Type B pancreatic cell (in vitro differentiated cells): ENCODE measurements around the gene PDF. TPM values are rescaled to one million over a fixed set of nuclear protein-coding genes. Genes with fewer than 3 reads are reported as not detected.

Source experiments
- DNase-seq: peaks from one replicate; pipeline ENCODE4 v3.0.0; 2021; ENCODE audit warnings: mixed read lengths; ENCODE audit not compliant: unreplicated experiment; ENCODE audit errors: extremely low spot score
- H3K27ac Mint-ChIP-seq: 2 replicates; pipeline ENCODE4 v1.8.0; 2021; ENCODE audit warnings: mild to moderate bottlenecking, mixed read lengths
- H3K27me3 Mint-ChIP-seq: 2 replicates; pipeline ENCODE4 v1.8.0; 2021; ENCODE audit warnings: mixed read lengths
- H3K36me3 Mint-ChIP-seq: 2 replicates; pipeline ENCODE4 v1.8.0; 2021; ENCODE audit warnings: mixed read lengths
- H3K4me1 Mint-ChIP-seq: one replicate; pipeline ENCODE4 v1.8.0; 2021; ENCODE audit warnings: mixed read lengths; ENCODE audit not compliant: unreplicated experiment
- H3K4me3 Mint-ChIP-seq: 2 replicates; pipeline ENCODE4 v1.8.0; 2021; ENCODE audit warnings: mild to moderate bottlenecking, mixed read lengths
- H3K9me3 Mint-ChIP-seq: 2 replicates; pipeline ENCODE4 v1.8.0; 2021; ENCODE audit warnings: mixed read lengths
- CTCF ChIP-seq: fragments of 200-600 bp; sonication (generic); conservative IDR thresholded peaks from 2 replicates; pipeline ENCODE4 v1.5.0; 2021; ENCODE audit warnings: antibody characterized with exemption, mild to moderate bottlenecking
- total RNA-seq: library from RNA; stranded (reverse); gene quantifications from 2 replicates; pipeline ENCODE4 v1.2.1, GENCODE V29; 2021; ENCODE audit warnings: low replicate concordance

The PDF gene
- total RNA-seq, 1 donor from 2014 or later, result 14.6 TPM

- no peak for TF ChIP-seq CTCF
- Mint-ChIP-seq H3K9me3 (no peaks in the 10 kb centered on the region), H3K4me3 (peak overlapping the region; percentile 45), H3K36me3 (peaks cover 8% of the 10 kb centered on the region), H3K27me3 (no peaks in the 10 kb centered on the region), H3K4me1 (peaks cover 20% of the 10 kb centered on the region), H3K27ac (peak overlapping the region; percentile 74)
- DNase-seq, result peak; percentile 15
Measured at GRCh38 chr16:69326172-69326873, 4.1 kb downstream of the PDF start.

DNA sequence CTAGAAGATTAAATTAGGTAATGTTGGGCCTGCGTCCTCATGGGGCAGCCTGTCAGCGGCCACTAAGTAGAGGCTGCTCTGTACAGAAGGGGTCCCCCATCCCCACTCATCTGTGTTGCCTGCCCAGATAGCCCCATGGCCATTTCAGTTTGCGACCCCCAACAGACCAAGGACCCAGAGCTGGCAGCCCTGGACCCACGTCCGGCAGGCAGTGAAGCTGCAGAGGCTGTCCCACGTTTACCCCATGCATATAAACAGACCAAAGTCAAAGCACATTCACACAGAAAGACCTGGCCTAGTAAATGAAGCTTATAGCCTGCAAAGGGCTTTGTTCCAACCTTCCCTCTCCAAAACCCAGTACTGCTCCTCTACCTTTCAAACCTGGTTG, 4.6 kb downstream of the PDF start:
- peaks cover 11% of the 10 kb centered on the region for H3K36me3 Mint-ChIP-seq
- peak; percentile 36 for DNase-seq
- no peaks in the 10 kb centered on the region for H3K9me3 Mint-ChIP-seq
- no peaks in the 10 kb centered on the region for H3K27me3 Mint-ChIP-seq
- peaks cover 20% of the 10 kb centered on the region for H3K4me1 Mint-ChIP-seq
- peak overlapping the region; percentile 28 for H3K4me3 Mint-ChIP-seq
- peak overlapping the region; percentile 74 for H3K27ac Mint-ChIP-seq
- no peak for TF ChIP-seq CTCF

- Mint-ChIP-seq H3K9me3 (no peaks in the 10 kb centered on the region), H3K27ac (peak overlapping the region; percentile 58), H3K27me3 (no peaks in the 10 kb centered on the region), H3K4me3 (no peak overlapping the region), H3K4me1 (peaks cover 20% of the 10 kb centered on the region), H3K36me3 (peaks cover 12% of the 10 kb centered on the region)
- DNase-seq, result no peak
- TF ChIP-seq CTCF, result no peak
Measured at GRCh38 chr16:69324585-69325253, 5.7 kb downstream of the PDF start.

- Mint-ChIP-seq H3K27ac (peak overlapping the region; percentile 31), H3K9me3 (no peaks in the 10 kb centered on the region), H3K4me1 (peaks cover 15% of the 10 kb centered on the region), H3K4me3 (no peak overlapping the region), H3K27me3 (no peaks in the 10 kb centered on the region), H3K36me3 (peaks cover 16% of the 10 kb centered on the region)
- no peak for TF ChIP-seq CTCF
- DNase-seq, result no peak
Measured at GRCh38 chr16:69324013-69324531, 6.3 kb downstream of the PDF start.

DNA sequence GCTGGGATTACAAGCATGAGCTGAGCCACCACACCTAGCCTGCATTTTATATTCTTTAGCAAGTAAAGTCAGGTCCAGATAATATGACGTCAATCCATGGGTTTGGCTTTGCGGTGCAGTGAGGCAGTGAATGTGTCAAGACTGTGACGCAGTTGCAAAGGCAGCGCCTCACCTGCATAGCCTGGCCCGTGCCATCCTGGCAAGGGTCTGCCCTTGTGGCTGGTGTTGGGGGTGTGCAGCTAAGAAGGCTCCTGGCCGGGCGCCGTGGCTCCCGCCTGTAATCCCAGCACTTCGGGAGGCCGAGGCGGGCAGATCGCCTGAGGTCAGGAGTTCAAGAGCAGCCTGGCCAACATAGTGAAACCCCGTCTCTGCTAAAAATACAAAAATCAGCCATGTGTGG, 7.0 kb downstream of the PDF start:
- Mint-ChIP-seq H3K4me3 (no peak overlapping the region), H3K4me1 (peaks cover 10% of the 10 kb centered on the region), H3K27me3 (no peaks in the 10 kb centered on the region), H3K36me3 (peaks cover 16% of the 10 kb centered on the region), H3K9me3 (no peaks in the 10 kb centered on the region), H3K27ac (peak overlapping the region; percentile 31)
- DNase-seq, result no peak
- no peak for TF ChIP-seq CTCF
